Endodermal cell (in vitro differentiated cells): Measurements from ENCODE around the gene CABLES2. TPM values are rescaled to one million over a fixed set of nuclear protein-coding genes. Genes with fewer than 3 reads are reported as not detected.

Source experiments
- DNase-seq: peaks from one replicate; pipeline ENCODE4 v3.0.0-alpha.2; 2017
- H3K27ac ChIP-seq: 2 replicates; pipeline ENCODE4 v1.5.1; 2013; ENCODE audit warnings: mild to moderate bottlenecking, low read depth, low read length, moderate library complexity
- H3K27me3 ChIP-seq: 2 replicates; pipeline ENCODE4 v1.6.1; 2013; ENCODE audit warnings: mild to moderate bottlenecking, low read length, moderate library complexity; ENCODE audit not compliant: insufficient read depth, control insufficient read depth, poor library complexity, severe bottlenecking
- H3K36me3 ChIP-seq: 2 replicates; pipeline ENCODE4 v1.7.0; 2013; ENCODE audit warnings: mild to moderate bottlenecking, low read length, moderate library complexity; ENCODE audit not compliant: control insufficient read depth, insufficient read depth
- H3K4me1 ChIP-seq: one replicate; pipeline ENCODE4 v1.7.0; 2013; ENCODE audit warnings: low read length; ENCODE audit not compliant: control insufficient read depth, insufficient read depth
- H3K4me3 ChIP-seq: 2 replicates; pipeline ENCODE4 v1.5.1; 2013; ENCODE audit warnings: mild to moderate bottlenecking, low read length, moderate library complexity
- H3K9ac ChIP-seq: 2 replicates; pipeline ENCODE4 v1.6.1; 2013; ENCODE audit warnings: mild to moderate bottlenecking, low read length, moderate library complexity; ENCODE audit not compliant: poor library complexity, severe bottlenecking; ENCODE audit errors: extremely low read depth
- H3K9me3 ChIP-seq: 2 replicates; pipeline ENCODE4 v1.6.1; 2013; ENCODE audit warnings: mild to moderate bottlenecking, low read length, moderate library complexity; ENCODE audit not compliant: control insufficient read depth
- H3K27ac Mint-ChIP-seq: 2 replicates; pipeline ENCODE4 v1.8.0; 2020; ENCODE audit warnings: mixed read lengths
- H3K27me3 Mint-ChIP-seq: 2 replicates; pipeline ENCODE4 v1.8.0; 2021; ENCODE audit warnings: mild to moderate bottlenecking, mixed read lengths; ENCODE audit not compliant: insufficient read depth
- H3K36me3 Mint-ChIP-seq: 2 replicates; pipeline ENCODE4 v1.8.0; 2020; ENCODE audit warnings: low read depth, mixed read lengths
- H3K4me1 Mint-ChIP-seq: 2 replicates; pipeline ENCODE4 v1.8.0; 2020; ENCODE audit warnings: mixed read lengths
- H3K4me3 Mint-ChIP-seq: 2 replicates; pipeline ENCODE4 v1.8.0; 2020; ENCODE audit warnings: mild to moderate bottlenecking, moderate library complexity, mixed read lengths
- H3K9me3 Mint-ChIP-seq: 2 replicates; pipeline ENCODE4 v1.8.0; 2020; ENCODE audit warnings: mild to moderate bottlenecking, mixed read lengths
- WGBS, 2 experiments: methylation state at CpG; one replicate each; pipeline versions ENCODE4 v1.1.5 to v1.1.7; 2013; ENCODE audit warnings: missing lambda C conversion rate in 2 of 2, mixed read lengths in 1 of 2; ENCODE audit not compliant: insufficient coverage in 1 of 2, insufficient read length in 1 of 2; 5-methylcytosine and 5-hydroxymethylcytosine counted together
- total RNA-seq, 2 donors: library from RNA; stranded (reverse); fragmentation: NEBNext Ultra II Directional in 1 of 2; extraction: Animal tissue kit (Norgen Biotek cat#: 25700) in 1 of 2; gene quantifications; 2 replicates in 1 of 2; 3 replicates in 1 of 2; pipeline ENCODE4 v1.2.1, GENCODE V29; 2021
- TF ChIP-seq, protein P1 (sequence below): fragments of 200-600 bp; sonication (generic); conservative IDR thresholded peaks from 2 replicates; pipeline ENCODE4 v1.5.0; 2021; ENCODE audit warnings: antibody characterized with exemption, mild to moderate bottlenecking

The CABLES2 gene
- total RNA-seq, 2 donors from 2014 or later = 10.4 to 15.6 TPM

DNA sequence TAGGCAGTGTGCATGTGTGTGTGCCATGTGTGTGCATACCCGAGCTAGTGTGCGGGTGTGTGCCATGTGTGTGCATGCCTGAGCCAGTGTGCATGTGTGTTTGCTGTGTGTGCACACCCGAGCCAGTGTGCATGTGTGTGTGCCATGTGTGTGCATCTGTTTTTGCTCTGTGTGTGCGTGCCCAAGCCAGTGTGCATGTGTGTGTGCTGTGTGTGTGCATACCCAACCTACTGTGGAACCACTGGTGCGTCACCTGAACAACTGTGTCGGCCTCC lies 14.6 kb upstream of the CABLES2 start:
- Mint-ChIP-seq H3K27me3 (no peaks in the 10 kb centered on the region), H3K4me1 (peaks cover 5% of the 10 kb centered on the region), H3K36me3 (no peaks in the 10 kb centered on the region), H3K27ac (no peak overlapping the region), H3K9me3 (no peaks in the 10 kb centered on the region), H3K4me3 (no peak overlapping the region)
- 96 to 98% methylated on average over 5 to 6 of the region's 6 CpGs for WGBS, 2 experiments
- no peak for DNase-seq
- TF ChIP-seq, protein P1, sequence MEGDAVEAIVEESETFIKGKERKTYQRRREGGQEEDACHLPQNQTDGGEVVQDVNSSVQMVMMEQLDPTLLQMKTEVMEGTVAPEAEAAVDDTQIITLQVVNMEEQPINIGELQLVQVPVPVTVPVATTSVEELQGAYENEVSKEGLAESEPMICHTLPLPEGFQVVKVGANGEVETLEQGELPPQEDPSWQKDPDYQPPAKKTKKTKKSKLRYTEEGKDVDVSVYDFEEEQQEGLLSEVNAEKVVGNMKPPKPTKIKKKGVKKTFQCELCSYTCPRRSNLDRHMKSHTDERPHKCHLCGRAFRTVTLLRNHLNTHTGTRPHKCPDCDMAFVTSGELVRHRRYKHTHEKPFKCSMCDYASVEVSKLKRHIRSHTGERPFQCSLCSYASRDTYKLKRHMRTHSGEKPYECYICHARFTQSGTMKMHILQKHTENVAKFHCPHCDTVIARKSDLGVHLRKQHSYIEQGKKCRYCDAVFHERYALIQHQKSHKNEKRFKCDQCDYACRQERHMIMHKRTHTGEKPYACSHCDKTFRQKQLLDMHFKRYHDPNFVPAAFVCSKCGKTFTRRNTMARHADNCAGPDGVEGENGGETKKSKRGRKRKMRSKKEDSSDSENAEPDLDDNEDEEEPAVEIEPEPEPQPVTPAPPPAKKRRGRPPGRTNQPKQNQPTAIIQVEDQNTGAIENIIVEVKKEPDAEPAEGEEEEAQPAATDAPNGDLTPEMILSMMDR = no peak
- H3K27ac ChIP-seq = no peak overlapping the region
- H3K9me3 ChIP-seq = no peaks in the 10 kb centered on the region
- H3K4me1 ChIP-seq = no peaks in the 10 kb centered on the region
- H3K4me3 ChIP-seq = no peak overlapping the region
- no peaks in the 10 kb centered on the region for H3K36me3 ChIP-seq
- H3K9ac ChIP-seq = no peak overlapping the region
- no peaks in the 10 kb centered on the region for H3K27me3 ChIP-seq

DNA sequence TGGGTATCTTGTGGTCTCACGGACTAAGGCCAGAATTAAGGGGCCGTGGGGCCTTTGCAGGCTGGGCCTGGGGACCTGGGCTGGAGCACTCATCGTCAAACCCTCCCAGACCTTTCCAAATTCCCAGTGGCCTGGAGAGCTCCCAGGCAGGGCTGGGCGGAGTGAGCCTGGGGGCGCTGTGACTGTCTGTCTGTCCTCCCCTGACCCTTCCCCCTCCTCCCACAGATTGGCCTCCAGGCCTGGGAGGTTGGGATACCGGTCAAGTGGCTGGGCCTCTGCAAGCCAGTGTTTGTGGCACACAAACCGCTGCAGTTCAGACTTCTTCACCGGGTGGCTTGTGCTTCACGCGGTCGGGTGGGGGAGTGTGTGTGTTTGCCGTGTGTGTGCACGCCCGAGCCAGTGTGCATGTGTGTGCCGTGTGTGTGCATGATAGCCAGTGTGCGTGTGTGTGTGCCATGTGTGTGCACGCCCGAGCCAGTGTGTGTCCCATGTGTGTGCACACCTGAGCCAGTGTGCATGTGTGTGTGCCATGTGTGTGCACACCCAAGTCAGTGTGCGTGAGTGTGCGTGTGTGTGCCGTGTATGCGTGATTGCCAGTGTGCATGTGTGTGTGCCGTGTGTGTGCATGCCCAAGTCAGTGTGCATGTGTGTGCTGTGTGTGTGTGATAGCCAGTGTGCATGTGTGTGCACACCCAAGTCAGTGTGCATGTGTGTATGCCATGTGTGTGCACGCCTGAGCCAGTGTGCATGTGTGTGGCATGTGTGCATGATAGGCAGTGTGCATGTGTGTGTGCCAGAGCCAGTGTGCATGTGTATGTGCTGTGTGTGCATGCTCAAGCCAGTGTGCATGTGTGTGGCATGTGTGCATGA lies 14.0 kb upstream of the CABLES2 start:
- TF ChIP-seq, protein P1 = no peak
- Mint-ChIP-seq H3K36me3 (no peaks in the 10 kb centered on the region), H3K4me1 (peaks cover 3% of the 10 kb centered on the region), H3K4me3 (no peak overlapping the region), H3K27ac (no peak overlapping the region), H3K9me3 (no peaks in the 10 kb centered on the region), H3K27me3 (no peaks in the 10 kb centered on the region)
- Histone ChIP-seq H3K4me1 (no peaks in the 10 kb centered on the region), H3K27ac (no peak overlapping the region), H3K27me3 (no peaks in the 10 kb centered on the region), H3K9ac (no peak overlapping the region), H3K4me3 (no peak overlapping the region), H3K9me3 (no peaks in the 10 kb centered on the region), H3K36me3 (no peaks in the 10 kb centered on the region)
- DNase-seq = no peak
- 90 to 93% methylated on average over 12 to 24 of the region's 24 CpGs for WGBS, 2 experiments

GRCh38 chr20:62419759-62420158 lies 12.7 kb upstream of the CABLES2 start:
- Histone ChIP-seq H3K4me1 (no peaks in the 10 kb centered on the region), H3K36me3 (no peaks in the 10 kb centered on the region), H3K27me3 (no peaks in the 10 kb centered on the region), H3K4me3 (no peak overlapping the region), H3K9me3 (no peaks in the 10 kb centered on the region), H3K9ac (no peak overlapping the region), H3K27ac (no peak overlapping the region)
- TF ChIP-seq, protein P1 = no peak
- WGBS, 2 experiments = 92 to 98% methylated on average over 5 to 9 of the region's 9 CpGs
- Mint-ChIP-seq H3K27ac (no peak overlapping the region), H3K9me3 (no peaks in the 10 kb centered on the region), H3K4me1 (peaks cover 1% of the 10 kb centered on the region), H3K4me3 (no peak overlapping the region), H3K27me3 (no peaks in the 10 kb centered on the region), H3K36me3 (no peaks in the 10 kb centered on the region)
- no peak for DNase-seq
